Stimulated activated CD8-positive, alpha-beta memory T cell treated with anti-CD3 and anti-CD28 coated beads, Interleukin-4, amount 100 ng/mL, for 1 hour (primary cell): ENCODE results near the gene ITPKB.
"Not testable (repeated sequence)": the region's sequence is repeated elsewhere in the genome, so short reads cannot be mapped to it uniquely, and the experiment has no call there.

ENCODE experiments used
- DNase-seq, 2 donors: peaks; one replicate each; pipeline ENCODE4 v3.0.0-alpha.2; 2020; ENCODE audit warnings: low read depth in 2 of 2, low spot score in 1 of 2

The ITPKB gene

DNA sequence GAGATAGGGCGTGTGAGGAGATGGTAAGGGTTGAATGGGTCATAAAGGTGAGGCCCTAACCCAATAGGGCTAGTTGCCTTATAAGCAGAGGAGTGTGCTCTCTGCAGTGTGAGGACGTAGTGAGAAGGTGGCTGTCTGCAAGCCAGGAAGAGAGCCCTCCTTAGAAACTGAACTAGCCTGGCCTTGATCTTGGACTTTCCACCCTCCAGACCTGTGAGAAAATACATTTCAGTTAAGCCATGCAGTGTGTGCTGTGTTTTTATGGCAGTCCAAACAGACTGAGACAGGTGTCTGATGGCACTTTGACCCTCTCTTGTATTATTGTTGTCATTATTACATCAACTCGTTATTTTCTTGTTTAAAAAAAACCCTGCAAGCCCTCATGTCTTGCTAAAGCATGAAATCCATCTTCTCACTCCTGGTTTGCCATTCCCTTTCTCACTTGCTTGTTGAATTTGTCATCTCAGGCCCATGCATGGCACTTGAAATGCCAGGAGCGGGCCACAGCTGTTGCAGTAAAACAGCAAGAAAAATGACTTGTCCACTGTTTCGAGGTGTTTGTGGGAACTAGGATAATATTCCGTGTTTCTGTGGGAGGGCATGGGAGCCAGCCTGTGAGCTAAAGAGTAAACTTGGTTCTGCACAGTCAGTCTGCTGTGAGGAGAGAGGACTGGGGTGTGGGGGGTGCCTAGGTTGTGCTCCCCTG, 111.9 kb downstream of the ITPKB start:
- DNase-seq = no peak

DNA sequence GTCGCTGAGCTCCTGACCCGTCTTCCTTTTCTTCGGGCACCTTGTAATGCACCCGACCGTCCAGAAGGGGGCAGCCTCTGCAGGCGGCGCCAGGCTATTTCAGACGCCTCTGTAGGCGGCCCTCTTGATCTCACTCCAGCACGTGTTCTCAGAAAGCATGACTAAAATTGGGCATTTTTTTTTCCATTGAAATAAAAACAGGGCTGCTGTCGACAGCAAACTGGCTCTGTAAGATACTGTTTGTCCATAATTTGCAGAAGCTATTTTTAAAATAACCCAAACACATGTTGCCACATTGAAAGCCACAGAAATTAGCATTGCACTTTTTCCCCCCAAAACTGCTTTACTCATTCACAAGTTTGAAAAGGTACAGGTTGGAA, 112.5 kb downstream of the ITPKB start:
- DNase-seq = peak; percentile 36 to 65

GRCh38 chr1:226625832-226626576, 113.1 kb downstream of the ITPKB start:
- no peak for DNase-seq

DNA sequence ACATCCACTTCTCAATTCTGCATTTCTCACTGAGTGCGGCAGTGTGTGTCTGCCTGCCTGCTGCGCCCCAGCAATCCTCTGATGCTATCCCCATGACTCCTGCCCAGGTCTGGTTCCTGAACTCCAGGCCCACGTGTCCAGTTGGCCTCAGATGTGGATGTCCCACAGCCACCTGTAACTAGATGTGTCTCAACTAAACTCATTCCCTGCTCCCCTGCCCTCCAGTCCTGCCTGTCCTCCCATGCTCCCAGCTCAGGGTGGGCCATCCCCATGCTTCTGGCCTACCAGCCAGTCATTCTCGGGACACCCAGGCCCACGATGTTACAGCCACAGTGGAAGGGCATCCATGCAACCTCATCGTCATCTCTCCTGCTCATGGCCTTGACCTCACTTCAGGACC, 113.8 kb downstream of the ITPKB start:
- no peak for DNase-seq

DNA sequence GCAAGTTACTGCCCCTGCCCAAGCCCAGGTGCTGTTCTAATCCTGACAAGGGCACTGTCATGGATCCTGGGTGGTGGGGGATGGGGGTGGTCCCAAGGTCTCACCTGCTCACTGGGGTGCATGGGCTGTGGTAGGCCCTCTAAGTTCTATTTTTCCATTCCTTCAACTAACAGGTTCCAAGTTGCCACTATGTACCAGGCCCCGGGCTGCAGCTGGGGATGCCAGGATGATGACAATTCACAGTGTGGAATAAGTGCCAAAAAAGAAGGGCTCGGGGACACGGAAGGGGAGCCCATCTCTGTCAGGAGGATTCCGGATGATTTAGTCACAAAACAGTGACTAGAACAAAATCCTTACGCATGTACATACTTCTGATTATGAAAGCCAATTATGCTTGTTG, 114.6 kb downstream of the ITPKB start:
- no peak for DNase-seq

DNA sequence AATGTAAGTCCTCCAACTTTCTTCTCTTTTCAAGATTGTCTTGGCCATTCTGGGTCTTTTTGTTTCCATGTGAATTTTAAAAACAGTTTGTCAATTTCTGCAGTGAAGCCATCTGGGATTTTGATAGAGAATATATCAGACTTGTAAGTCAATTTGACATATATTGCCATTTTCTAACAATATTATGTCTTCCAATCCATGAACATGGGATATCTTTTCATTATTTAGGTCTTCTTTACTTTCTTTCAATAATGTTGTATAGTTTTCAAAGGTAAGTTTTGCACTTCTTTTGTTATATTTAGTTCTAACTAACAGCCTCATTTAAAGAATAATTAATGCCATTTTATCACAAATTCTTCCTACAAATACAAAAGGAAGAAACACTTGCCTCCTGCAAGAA, 117.1 kb downstream of the ITPKB start:
- no peak for DNase-seq

GRCh38 chr1:226619031-226619430, 120.1 kb downstream of the ITPKB start:
- no peak for DNase-seq

GRCh38 chr1:226618380-226618779, 120.7 kb downstream of the ITPKB start:
- DNase-seq = no peak

DNA sequence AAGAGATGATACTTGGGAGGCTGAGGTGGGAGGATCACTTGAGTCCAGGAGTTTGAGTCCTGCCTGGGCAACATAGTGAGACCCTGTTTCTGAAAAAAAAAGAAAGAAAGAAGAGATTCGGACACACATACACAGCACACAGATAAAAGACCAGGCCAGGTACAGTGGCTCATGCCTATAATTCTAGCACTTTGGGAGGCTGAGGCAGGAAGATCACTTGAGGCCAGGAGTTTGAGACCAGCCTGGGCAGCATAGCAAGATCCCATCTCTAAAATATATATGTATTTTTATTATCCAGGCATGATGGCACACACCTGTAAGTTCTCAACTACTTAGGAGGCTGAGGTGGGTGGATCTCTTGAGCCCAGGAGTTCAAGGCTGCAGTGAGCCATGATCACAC, 121.4 kb downstream of the ITPKB start:
- not testable (repeated sequence) for DNase-seq

- no peak for DNase-seq
Measured at GRCh38 chr1:226617109-226617508, 122.0 kb downstream of the ITPKB start.

GRCh38 chr1:226616636-226617035, 122.4 kb downstream of the ITPKB start:
- no peak for DNase-seq

- no peak for DNase-seq
Measured at GRCh38 chr1:226615876-226616275, 123.2 kb downstream of the ITPKB start.

DNA sequence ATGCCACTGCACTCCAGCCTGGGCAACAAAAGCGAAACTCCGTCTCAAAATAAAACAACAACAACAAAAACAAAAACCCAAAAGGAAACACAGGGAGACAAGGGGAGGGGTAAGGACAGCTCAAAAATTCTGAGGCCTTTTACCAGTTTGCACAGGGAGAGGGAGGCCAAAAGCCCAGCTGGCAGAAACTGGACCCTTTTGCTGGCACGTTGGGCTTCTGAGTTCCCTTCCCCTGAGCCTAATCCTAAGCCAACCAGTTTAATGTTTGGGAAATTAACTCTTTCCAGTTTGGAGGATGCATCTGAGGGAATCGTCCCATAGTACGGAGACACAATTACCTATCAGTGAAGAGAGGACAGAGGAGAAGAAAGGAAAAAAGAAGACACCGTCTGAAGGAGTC, 127.1 kb downstream of the ITPKB start:
- DNase-seq = not testable (repeated sequence)

DNA sequence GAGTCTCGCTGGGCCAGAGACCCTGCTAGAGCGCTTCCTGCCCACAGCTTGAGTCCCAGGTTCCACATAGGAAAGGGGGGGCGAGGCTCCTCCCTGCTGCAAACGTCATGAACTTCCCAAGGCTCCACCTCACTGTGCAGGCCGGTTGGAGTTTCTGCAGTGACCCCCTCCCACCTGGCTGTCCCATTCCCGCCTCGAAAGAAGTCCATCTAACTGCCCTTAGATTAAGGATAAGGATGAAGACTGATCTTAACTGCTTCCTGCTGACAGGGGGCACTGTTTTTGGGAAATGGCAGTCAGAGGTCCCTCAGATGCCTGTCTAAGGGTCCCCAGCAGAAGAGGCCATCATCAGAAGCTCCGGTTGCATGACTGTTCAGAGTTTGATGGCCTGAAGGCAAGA, 127.8 kb downstream of the ITPKB start:
- no peak for DNase-seq

- DNase-seq = no peak
Measured at GRCh38 chr1:226610671-226611070, 128.4 kb downstream of the ITPKB start.

GRCh38 chr1:226609836-226610455, 129.1 kb downstream of the ITPKB start:
- no peak for DNase-seq

DNA sequence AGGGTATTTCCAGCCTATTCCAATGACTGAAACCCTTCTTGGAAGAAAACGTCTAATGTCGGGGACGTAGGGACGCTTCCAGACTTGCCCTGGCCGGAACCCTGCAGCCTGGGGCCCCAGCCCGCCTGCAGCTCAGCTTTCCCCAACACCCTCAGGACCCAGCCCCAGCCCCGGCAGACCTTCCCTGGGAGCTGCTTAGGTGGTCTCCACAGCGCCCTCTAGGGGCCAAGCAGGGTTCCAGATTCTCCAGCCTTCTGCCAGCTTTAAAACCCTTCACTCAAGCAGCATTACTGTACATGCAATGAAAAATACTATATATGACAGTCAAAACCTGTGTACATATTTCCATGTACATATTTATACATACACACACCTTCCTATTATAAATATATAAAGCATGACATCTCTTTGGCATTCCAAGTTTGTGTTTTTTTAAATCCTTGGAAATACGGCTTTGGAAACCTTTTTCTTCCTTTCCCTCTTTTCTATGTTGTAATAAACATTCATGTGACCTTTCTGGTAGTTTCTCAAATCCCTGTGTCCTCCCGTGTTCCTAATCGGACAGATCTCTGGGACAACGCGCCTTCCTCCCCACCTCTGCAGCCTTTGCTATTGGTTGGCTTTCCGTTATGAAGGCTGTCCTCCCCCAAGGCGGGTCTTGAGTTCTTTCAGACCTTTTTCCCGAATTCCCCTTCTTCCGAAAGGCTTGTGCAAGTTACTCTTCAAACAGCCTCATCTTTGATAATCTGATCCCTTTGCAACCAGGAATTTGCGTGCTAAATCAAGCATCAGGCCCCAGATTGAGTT, 130.2 kb downstream of the ITPKB start:
- DNase-seq = peak; percentile 36 to 41

DNA sequence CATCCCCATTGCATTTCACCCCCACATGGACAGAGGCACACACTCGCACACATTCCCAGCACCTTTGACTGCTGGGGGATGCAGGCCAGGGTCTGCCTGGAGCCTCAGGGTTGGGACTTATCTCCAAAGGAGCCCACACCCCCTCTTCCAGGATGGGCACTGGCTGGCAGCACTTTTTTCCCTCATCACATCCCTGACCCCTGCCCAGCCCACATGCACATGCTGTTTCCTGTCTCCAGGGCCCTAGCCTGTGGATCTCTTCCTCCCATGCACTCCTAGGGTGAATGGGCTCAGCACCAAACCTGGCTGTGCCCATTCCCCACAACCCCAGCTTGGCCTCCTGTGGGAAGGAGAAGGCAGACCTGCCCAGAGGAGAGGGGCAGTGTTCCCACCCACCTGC, 131.3 kb downstream of the ITPKB start:
- DNase-seq = no peak

DNA sequence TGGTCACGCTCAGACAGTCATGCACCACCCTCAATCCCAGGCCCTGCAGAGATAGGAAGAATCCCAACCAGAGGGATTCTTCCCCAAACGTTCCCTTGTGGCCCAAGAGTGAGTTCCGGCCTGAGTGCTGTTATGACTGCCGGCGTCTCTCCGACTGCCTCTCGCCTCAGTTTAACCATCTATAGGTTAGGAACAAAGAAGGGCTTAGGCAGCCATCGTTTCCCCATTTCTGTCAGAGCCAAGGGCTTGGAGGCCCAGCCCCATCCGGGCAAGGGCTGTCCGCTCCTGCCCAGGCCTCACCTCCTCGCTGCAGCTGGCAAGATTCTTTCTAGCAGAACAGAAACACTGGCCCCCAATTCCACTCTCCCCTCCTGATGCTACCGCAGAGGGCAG, 131.8 kb downstream of the ITPKB start:
- no peak for DNase-seq

DNA sequence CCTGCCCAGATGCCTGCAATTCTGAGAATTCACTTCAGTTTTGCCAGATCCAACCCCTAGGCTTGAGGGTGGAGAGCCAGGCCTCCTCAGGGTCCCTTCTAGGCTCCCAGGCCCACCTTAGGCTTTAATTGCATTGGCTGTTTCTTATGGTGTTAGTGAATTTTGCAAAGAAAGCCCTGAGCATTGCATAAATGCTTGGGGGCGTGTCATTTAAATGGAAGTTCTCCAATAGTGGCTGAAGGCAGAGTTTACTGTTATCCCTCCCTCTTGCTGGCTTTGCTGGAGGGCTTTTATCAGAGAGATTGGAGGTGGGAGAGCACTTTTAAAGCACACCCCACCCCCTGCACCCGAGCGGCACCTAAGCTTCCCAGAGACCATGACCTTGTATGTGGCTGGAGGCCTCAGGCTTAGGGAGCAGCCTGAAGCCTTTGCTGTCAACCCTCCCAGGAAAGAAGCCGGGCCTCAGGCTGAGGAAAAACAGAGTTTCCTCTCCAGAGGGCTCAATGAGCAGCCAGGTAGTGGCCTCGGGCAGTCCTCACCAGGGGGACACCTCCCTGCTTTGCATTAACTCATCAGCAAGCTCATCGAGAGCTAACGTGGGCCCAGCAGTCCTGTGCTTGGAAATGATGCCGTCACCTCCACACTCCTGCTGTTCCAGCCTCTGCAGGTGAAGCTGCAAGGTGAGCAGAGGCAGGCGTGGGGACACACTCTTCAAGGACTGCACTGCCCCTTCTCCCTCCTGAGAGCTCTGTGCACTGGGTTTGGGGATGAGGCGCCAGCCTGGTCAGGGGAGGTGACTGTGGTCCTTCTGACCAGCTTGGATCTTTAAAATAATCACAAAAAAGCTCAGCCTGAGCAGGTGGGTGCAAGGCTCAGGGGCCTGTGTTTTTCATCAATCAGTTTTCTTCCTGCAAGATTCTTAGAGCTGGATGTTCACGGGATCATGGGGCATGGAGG, 132.5 kb downstream of the ITPKB start:
- DNase-seq = no peak
